GM23248 (cell line): Measurements from ENCODE around the gene GCGR.

Experiments used
- EZH2 ChIP-seq: fragments of 200-600 bp; sonication (generic); IDR thresholded peaks from 2 replicates; pipeline ENCODE4 v1.6.1; 2018; ENCODE audit warnings: antibody characterized with exemption, mild to moderate bottlenecking; ENCODE audit not compliant: insufficient read depth, poor library complexity, severe bottlenecking
- EZH2phosphoT487 ChIP-seq: fragments of 200-600 bp; sonication (generic); IDR thresholded peaks from 2 replicates; pipeline ENCODE4 v1.6.1; 2018; ENCODE audit warnings: antibody characterized with exemption, moderate library complexity, mild to moderate bottlenecking, low read depth; ENCODE audit not compliant: insufficient read depth

GRCh38 chr17:81808778-81809555 lies 5.0 kb downstream of the GCGR start:
- TF ChIP-seq EZH2 (no peak), EZH2phosphoT487 (no peak)
